Measurements from ENCODE around the gene CPTP.

The CPTP gene

DNA sequence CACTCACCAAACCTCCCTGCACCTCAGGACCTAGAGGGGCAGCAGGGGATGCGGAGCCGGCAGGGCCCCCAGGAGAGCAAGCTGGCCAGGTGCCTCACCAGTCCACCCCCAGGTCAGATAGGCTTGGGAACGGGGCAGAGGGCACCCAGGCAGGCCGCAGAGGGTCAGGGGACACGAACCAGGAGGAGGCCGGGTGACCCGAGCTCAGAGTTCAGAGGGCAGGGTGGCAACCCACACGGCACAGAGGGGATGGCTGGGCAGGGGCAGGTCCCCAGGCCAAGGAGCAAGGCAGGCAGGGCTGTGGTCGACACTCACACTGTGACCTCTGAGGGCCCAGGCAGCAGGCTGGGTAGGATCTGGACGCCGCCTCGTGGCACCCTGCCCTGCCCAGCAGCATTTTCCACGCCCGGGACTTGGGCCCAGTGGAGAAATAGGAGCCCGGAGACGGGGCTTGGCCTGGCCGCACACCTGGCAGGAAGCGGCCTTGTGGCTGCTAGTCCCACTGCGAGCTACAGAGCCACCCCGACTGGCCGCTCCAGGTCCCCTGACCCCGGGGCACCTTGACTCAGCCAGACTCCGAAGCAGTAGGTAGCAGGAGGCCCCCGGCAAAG is 19.3 kb downstream of the CPTP start:
- peaks cover 14% of the 10 kb centered on the region for H3K27me3 ChIP-seq
- peaks cover 16% of the 10 kb centered on the region for H3K36me3 ChIP-seq
- peaks cover 9% of the 10 kb centered on the region in 2 experiments for H3K4me1 ChIP-seq (ENCODE audit: control insufficient read depth in 1 of 2, insufficient read depth in 1 of 2, low read depth in 1 of 2, low read length in 1 of 2)
- TF ChIP-seq, protein P1, sequence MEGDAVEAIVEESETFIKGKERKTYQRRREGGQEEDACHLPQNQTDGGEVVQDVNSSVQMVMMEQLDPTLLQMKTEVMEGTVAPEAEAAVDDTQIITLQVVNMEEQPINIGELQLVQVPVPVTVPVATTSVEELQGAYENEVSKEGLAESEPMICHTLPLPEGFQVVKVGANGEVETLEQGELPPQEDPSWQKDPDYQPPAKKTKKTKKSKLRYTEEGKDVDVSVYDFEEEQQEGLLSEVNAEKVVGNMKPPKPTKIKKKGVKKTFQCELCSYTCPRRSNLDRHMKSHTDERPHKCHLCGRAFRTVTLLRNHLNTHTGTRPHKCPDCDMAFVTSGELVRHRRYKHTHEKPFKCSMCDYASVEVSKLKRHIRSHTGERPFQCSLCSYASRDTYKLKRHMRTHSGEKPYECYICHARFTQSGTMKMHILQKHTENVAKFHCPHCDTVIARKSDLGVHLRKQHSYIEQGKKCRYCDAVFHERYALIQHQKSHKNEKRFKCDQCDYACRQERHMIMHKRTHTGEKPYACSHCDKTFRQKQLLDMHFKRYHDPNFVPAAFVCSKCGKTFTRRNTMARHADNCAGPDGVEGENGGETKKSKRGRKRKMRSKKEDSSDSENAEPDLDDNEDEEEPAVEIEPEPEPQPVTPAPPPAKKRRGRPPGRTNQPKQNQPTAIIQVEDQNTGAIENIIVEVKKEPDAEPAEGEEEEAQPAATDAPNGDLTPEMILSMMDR (IDR thresholded peaks at IDR 0.05): no peak
- no peak overlapping the region for H3K4me3 ChIP-seq (ENCODE audit: low read depth in 1 of 2, low read length in 1 of 2)
- no peaks in the 10 kb centered on the region for H3K9me3 ChIP-seq
- no peak overlapping the region for H3K27ac ChIP-seq

DNA sequence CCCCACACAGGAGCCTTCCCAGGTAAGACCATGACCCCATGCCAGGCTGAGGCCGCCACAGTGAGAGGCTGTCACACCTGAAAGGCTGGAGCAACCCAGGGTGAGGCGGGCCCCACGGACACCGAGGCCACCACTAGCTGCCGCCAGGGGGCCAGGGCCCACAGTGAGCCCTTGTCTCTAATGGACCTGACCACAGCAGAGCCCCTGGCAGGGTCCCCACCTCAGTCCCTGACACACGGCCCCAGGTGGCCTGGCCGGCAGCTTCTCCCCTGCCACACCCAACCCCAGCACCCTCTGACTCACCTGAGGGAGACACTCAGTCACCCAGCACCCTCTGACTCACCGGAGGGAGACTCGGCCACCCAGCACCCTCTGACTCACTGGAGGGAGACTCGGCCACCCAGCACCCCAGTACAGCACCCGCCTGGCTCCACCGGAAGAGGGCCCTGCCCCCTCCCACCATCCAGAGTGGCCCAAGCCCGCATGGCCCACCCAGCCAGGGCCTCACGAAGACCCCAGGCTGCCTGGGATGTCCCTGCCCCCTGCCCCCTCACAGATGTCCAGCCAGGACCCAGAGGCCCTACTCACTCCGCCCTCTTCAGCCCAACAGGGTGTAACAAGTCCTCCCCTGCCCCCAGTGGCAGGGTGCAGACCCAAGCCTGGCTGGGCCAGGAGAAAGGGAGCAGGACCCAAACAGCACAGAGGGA is 20.2 kb downstream of the CPTP start:
- Histone ChIP-seq H3K27me3 (peaks cover 14% of the 10 kb centered on the region), H3K9me3 (no peaks in the 10 kb centered on the region), H3K36me3 (peaks cover 9% of the 10 kb centered on the region), H3K4me1 (ENCODE audit: control insufficient read depth in 1 of 2, insufficient read depth in 1 of 2, low read depth in 1 of 2, low read length in 1 of 2) (peaks cover 9% of the 10 kb centered on the region in 2 experiments), H3K4me3 (ENCODE audit: low read depth in 1 of 2, low read length in 1 of 2) (no peak overlapping the region), H3K27ac (no peak overlapping the region)
- TF ChIP-seq, protein P1 (IDR thresholded peaks at IDR 0.05): no peak

DNA sequence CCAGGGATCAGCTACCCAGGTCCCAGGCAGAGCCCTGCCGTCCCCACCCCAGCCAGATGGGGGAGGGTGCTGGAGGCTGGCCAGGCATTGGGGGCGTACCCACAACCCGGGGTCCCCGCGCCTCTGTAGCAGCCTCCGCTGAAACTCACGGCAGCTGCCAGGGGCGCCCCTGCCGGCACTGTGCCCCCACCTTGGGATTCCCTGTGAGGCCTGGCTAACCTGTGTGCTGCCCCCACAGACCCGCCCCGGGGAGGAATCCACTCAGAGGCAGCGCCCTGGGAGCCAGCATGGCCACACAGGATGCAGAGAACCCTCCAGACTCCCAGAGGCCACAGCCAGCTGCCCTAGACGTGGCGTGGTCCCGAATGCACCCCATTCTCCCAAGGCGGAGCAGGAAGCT is 20.8 kb downstream of the CPTP start:
- H3K36me3 ChIP-seq: peaks cover 3% of the 10 kb centered on the region
- no peak overlapping the region for H3K4me3 ChIP-seq (ENCODE audit: low read depth in 1 of 2, low read length in 1 of 2)

DNA sequence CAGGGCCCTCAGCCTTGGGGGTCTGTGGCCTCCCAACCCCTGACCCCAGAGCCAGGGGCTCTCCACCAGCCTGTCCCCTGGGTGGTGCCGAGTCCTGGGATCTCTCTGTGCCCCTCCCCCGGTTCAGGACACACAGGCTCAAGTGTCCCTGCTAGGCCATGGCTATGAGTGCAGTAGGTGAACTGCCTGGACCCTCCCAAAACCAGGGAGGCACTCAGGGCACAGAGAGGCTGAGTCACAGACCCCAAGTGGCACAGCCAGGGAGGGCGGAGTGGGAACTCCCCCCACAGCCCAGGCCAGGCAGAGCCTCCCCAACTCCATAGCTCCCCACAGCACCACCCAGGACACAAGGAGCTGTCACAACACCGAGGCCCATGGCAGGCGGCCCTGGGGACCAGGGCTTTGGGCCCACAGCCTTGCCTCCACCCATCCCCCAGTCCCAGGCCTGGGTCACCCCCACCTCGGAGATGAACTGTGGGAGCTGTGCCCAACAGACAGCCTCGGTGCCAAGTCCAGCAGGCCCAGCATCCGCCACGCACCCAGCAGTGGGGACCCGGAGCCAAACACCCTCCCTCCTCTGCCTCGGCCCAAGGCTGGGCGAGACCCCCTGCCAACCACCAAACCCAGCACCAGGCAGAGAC is 21.4 kb downstream of the CPTP start:
- Histone ChIP-seq H3K36me3 (no peaks in the 10 kb centered on the region), H3K9me3 (no peaks in the 10 kb centered on the region), H3K27ac (no peak overlapping the region), H3K27me3 (peaks cover 14% of the 10 kb centered on the region), H3K4me3 (ENCODE audit: low read depth in 1 of 2, low read length in 1 of 2) (no peak overlapping the region), H3K4me1 (ENCODE audit: control insufficient read depth in 1 of 2, insufficient read depth in 1 of 2, low read depth in 1 of 2, low read length in 1 of 2) (peaks cover 9% of the 10 kb centered on the region in 2 experiments)
- TF ChIP-seq, protein P1 (IDR thresholded peaks at IDR 0.05): no peak

More for the DNA sequence above, 20.8 kb downstream of the CPTP start:
- Histone ChIP-seq H3K27me3 (peaks cover 14% of the 10 kb centered on the region), H3K4me1 (ENCODE audit: control insufficient read depth in 1 of 2, insufficient read depth in 1 of 2, low read depth in 1 of 2, low read length in 1 of 2) (peaks cover 9% of the 10 kb centered on the region in 2 experiments), H3K27ac (no peak overlapping the region), H3K9me3 (no peaks in the 10 kb centered on the region)
- TF ChIP-seq, protein P1 (IDR thresholded peaks at IDR 0.05): no peak

DNA sequence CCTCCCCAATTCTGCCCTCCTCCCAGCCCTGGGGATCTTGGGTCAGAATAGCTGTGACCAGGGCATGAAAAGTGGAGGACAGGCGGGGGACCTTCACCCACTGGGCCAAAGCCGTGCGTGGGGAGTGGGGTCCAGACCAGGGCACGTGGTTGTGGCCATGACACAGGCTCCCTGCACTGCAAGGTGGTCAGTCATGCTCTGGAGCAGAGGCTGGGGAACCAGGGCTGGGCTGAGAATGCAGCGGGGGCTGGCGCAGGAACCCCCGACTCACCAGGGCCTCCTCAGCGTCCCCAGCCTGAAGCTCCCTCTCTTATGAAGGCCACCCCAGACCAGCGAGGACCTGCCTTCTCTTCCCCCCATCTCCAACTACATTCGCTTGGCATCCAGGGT is 21.9 kb downstream of the CPTP start:
- Histone ChIP-seq H3K36me3 (no peaks in the 10 kb centered on the region), H3K4me3 (ENCODE audit: low read depth in 1 of 2, low read length in 1 of 2) (no peak overlapping the region), H3K27ac (no peak overlapping the region), H3K9me3 (no peaks in the 10 kb centered on the region), H3K4me1 (ENCODE audit: control insufficient read depth in 1 of 2, insufficient read depth in 1 of 2, low read depth in 1 of 2, low read length in 1 of 2) (peaks cover 9% of the 10 kb centered on the region in 2 experiments), H3K27me3 (peaks cover 18% of the 10 kb centered on the region)
- TF ChIP-seq, protein P1 (IDR thresholded peaks at IDR 0.05): no peak
